ENCODE data around the gene CNTNAP2.

- TF ChIP-seq CTCF (IDR thresholded peaks at IDR 0.05) (no peak), POLR2A (IDR thresholded peaks at IDR 0.05) (no peak)
These were observed 1991.8 kb downstream of the CNTNAP2 start for GRCh38 chr7:148108381-148108780.
